ENCODE measurements around the gene MICU2.

Gene MICU2

GRCh38 chr13:21549633-21550032 is 54.3 kb downstream of the MICU2 start:
- TF ChIP-seq CTCF (IDR thresholded peaks at IDR 0.05; ENCODE audit: low read depth, low read length, missing control alignments): no peak
- DNase-seq (ENCODE audit: low read depth): no peak
- in situ Hi-C loops (cut with HindIII; ENCODE audit: low sequenced_read_pairs): no loop called here
- H3K4me3 ChIP-seq (ENCODE audit: low read depth, low read length): no peak overlapping the region

- in situ Hi-C loops (cut with HindIII; ENCODE audit: low sequenced_read_pairs): no loop called here
- H3K4me3 ChIP-seq (ENCODE audit: low read depth, low read length): no peak overlapping the region
- DNase-seq (ENCODE audit: low read depth): no peak
- no peak for TF ChIP-seq CTCF (IDR thresholded peaks at IDR 0.05; ENCODE audit: low read depth, low read length, missing control alignments)
Observed at GRCh38 chr13:21548577-21548976, 55.4 kb downstream of the MICU2 start.

- H3K4me3 ChIP-seq (ENCODE audit: low read depth, low read length): no peak overlapping the region
- DNase-seq (ENCODE audit: low read depth): no peak
- in situ Hi-C loops (cut with HindIII; ENCODE audit: low sequenced_read_pairs): no loop called here
- no peak for TF ChIP-seq CTCF (IDR thresholded peaks at IDR 0.05; ENCODE audit: low read depth, low read length, missing control alignments)
Observed at GRCh38 chr13:21546372-21546771, 57.6 kb downstream of the MICU2 start.

GRCh38 chr13:21544515-21544914 is 59.5 kb downstream of the MICU2 start:
- no peak overlapping the region for H3K4me3 ChIP-seq (ENCODE audit: low read depth, low read length)
- no peak for TF ChIP-seq CTCF (IDR thresholded peaks at IDR 0.05; ENCODE audit: low read depth, low read length, missing control alignments)
- in situ Hi-C loops (cut with HindIII; ENCODE audit: low sequenced_read_pairs): no loop called here
- no peak for DNase-seq (ENCODE audit: low read depth)

- H3K4me3 ChIP-seq (ENCODE audit: low read depth, low read length): no peak overlapping the region
- no peak for DNase-seq (ENCODE audit: low read depth)
- no peak for TF ChIP-seq CTCF (IDR thresholded peaks at IDR 0.05; ENCODE audit: low read depth, low read length, missing control alignments)
- in situ Hi-C loops (cut with HindIII; ENCODE audit: low sequenced_read_pairs): no loop called here
Observed at GRCh38 chr13:21542563-21542962, 61.4 kb downstream of the MICU2 start.

- TF ChIP-seq CTCF (IDR thresholded peaks at IDR 0.05; ENCODE audit: low read depth, low read length, missing control alignments): no peak
- in situ Hi-C loops (cut with HindIII; ENCODE audit: low sequenced_read_pairs): no loop called here
- no peak overlapping the region for H3K4me3 ChIP-seq (ENCODE audit: low read depth, low read length)
- no peak for DNase-seq (ENCODE audit: low read depth)
Observed at GRCh38 chr13:21541980-21542379, 62.0 kb downstream of the MICU2 start.

- no peak for DNase-seq (ENCODE audit: low read depth)
- H3K4me3 ChIP-seq (ENCODE audit: low read depth, low read length): no peak overlapping the region
- in situ Hi-C loops (cut with HindIII; ENCODE audit: low sequenced_read_pairs): no loop called here
- no peak for TF ChIP-seq CTCF (IDR thresholded peaks at IDR 0.05; ENCODE audit: low read depth, low read length, missing control alignments)
Observed at GRCh38 chr13:21541271-21541670, 62.7 kb downstream of the MICU2 start.

Data from astrocyte of the cerebellum (primary cell).